Measurements from ENCODE around the gene TREML4.
"Not testable (repeated sequence)": the region's sequence is repeated elsewhere in the genome, so short reads cannot be mapped to it uniquely, and the experiment has no call there.

Gene TREML4

GRCh38 chr6:41236276-41236675 is 8.1 kb downstream of the TREML4 start:
- no peak for DNase-seq (ENCODE audit: low read depth)
- no peak overlapping the region for H3K4me3 ChIP-seq (ENCODE audit: low read depth, low read length)
- TF ChIP-seq MYC (IDR thresholded peaks at IDR 0.05; ENCODE audit: low read depth, low read length) (no peak), MAX (IDR thresholded peaks at IDR 0.05; ENCODE audit: low read depth, low read length) (no peak), POLR2A (IDR thresholded peaks at IDR 0.05; ENCODE audit: extremely low read depth, insufficient read length) (no peak)
- TF ChIP-seq, protein P1, sequence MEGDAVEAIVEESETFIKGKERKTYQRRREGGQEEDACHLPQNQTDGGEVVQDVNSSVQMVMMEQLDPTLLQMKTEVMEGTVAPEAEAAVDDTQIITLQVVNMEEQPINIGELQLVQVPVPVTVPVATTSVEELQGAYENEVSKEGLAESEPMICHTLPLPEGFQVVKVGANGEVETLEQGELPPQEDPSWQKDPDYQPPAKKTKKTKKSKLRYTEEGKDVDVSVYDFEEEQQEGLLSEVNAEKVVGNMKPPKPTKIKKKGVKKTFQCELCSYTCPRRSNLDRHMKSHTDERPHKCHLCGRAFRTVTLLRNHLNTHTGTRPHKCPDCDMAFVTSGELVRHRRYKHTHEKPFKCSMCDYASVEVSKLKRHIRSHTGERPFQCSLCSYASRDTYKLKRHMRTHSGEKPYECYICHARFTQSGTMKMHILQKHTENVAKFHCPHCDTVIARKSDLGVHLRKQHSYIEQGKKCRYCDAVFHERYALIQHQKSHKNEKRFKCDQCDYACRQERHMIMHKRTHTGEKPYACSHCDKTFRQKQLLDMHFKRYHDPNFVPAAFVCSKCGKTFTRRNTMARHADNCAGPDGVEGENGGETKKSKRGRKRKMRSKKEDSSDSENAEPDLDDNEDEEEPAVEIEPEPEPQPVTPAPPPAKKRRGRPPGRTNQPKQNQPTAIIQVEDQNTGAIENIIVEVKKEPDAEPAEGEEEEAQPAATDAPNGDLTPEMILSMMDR (IDR thresholded peaks at IDR 0.05; ENCODE audit: low read depth, low read length) = no peak

GRCh38 chr6:41237128-41237527 is 9.0 kb downstream of the TREML4 start:
- no peak for DNase-seq (ENCODE audit: low read depth)
- TF ChIP-seq POLR2A (IDR thresholded peaks at IDR 0.05; ENCODE audit: extremely low read depth, insufficient read length) (no peak), MYC (IDR thresholded peaks at IDR 0.05; ENCODE audit: low read depth, low read length) (no peak), MAX (IDR thresholded peaks at IDR 0.05; ENCODE audit: low read depth, low read length) (no peak)
- TF ChIP-seq, protein P1 (IDR thresholded peaks at IDR 0.05; ENCODE audit: low read depth, low read length) = no peak
- no peak overlapping the region for H3K4me3 ChIP-seq (ENCODE audit: low read depth, low read length)

- DNase-seq (ENCODE audit: low read depth) = no peak
- no peak overlapping the region for H3K4me3 ChIP-seq (ENCODE audit: low read depth, low read length)
Observed at GRCh38 chr6:41239467-41240159, 11.5 kb downstream of the TREML4 start.

GRCh38 chr6:41246529-41246928 is 18.4 kb downstream of the TREML4 start:
- not testable (repeated sequence) for DNase-seq (ENCODE audit: low read depth); H3K4me3 ChIP-seq (ENCODE audit: low read depth, low read length)

More at GRCh38 chr6:41239467-41240159, 11.5 kb downstream of the TREML4 start:
- no peak for TF ChIP-seq POLR2A (IDR thresholded peaks at IDR 0.05; ENCODE audit: extremely low read depth, insufficient read length)
- no peak for TF ChIP-seq MAX (IDR thresholded peaks at IDR 0.05; ENCODE audit: low read depth, low read length)
- no peak for TF ChIP-seq MYC (IDR thresholded peaks at IDR 0.05; ENCODE audit: low read depth, low read length)
- TF ChIP-seq, protein P1 (IDR thresholded peaks at IDR 0.05; ENCODE audit: low read depth, low read length) = no peak

DNA sequence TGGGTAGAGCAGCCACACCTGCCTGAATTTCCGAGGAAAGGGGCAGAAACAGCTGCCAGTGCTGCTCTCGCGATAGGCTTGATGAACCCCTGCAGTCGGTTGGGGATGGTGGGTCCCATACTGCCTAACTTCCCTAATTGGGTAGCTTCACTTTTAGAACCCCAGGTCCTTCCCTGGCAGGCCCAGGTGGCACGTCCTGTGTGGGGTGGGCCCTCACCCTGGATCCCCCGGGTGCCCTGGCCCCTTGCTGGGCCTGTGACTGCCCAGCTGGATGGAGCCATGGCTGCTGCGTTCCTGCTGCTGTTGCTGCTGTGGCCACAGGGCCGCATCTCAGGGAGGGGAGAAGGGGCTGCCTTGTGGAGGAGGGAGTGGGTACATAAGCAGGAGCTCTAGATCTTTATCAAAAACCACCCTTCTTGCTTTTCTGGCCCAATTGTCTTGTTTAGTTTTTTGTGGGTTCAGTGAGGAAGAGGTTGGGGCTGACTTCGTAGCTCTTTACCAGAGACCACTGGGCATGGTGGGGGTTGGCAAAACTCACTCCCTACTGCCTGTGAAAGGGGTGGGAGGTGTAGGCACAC is 19.2 kb downstream of the TREML4 start:
- no peak overlapping the region for H3K4me3 ChIP-seq (ENCODE audit: low read depth, low read length)
- no peak for DNase-seq (ENCODE audit: low read depth)
- no peak for TF ChIP-seq MAX (IDR thresholded peaks at IDR 0.05; ENCODE audit: low read depth, low read length)
- no peak for TF ChIP-seq MYC (IDR thresholded peaks at IDR 0.05; ENCODE audit: low read depth, low read length)
- no peak for TF ChIP-seq POLR2A (IDR thresholded peaks at IDR 0.05; ENCODE audit: extremely low read depth, insufficient read length)
- TF ChIP-seq, protein P1 (IDR thresholded peaks at IDR 0.05; ENCODE audit: low read depth, low read length) = no peak

DNA sequence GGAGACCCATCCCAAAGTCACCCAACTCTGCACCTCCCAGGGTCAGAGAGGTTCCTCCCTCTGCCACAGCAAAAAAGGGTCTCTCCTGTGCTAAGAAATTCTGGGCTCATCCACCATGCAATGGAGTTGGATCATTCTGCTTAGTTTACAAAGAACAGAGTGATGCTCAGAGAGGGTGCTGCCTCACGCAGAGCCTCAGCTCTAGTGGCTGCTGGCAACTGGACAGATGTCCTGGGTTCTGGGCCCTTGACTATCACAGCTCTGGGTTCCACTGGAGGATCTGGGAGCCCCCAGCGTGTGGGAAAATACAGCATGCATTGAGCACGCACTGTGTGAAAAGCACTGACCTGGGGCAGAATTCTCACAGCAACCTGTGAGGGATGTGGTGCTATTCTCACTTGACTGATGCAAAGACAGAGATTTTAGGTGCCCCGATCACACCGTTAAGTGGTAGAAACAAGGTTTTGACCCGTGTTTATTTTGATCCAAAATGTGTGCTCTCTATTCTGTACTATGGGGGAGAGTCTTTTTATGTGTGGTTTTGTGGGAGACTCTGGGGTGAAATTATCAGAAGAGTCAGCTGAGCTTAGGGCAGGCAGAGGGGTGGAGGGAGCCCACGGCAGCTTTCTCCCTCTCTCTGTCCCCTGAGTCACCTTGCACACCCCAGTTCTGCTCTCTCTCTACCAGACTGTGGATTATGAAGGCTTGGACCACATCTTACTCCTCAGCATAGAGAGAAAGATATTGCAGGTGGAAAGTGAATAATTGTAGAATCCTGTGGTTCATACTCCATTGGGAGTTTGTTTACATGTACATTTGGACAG is 19.9 kb downstream of the TREML4 start:
- TF ChIP-seq, protein P1 (IDR thresholded peaks at IDR 0.05; ENCODE audit: low read depth, low read length) = no peak
- no peak for TF ChIP-seq POLR2A (IDR thresholded peaks at IDR 0.05; ENCODE audit: extremely low read depth, insufficient read length)
- TF ChIP-seq MAX (IDR thresholded peaks at IDR 0.05; ENCODE audit: low read depth, low read length) = no peak
- no peak for TF ChIP-seq MYC (IDR thresholded peaks at IDR 0.05; ENCODE audit: low read depth, low read length)
- no peak for DNase-seq (ENCODE audit: low read depth)
- no peak overlapping the region for H3K4me3 ChIP-seq (ENCODE audit: low read depth, low read length)

Measured in NB4 (cell line).